CD4-positive, alpha-beta T cell treated with Interleukin-17A for 1 hour (primary cell): ENCODE results near the gene SIAH1.
"Not testable (repeated sequence)": the region's sequence is repeated elsewhere in the genome, so short reads cannot be mapped to it uniquely, and the experiment has no call there.

Experiments used
- DNase-seq: peaks from one replicate; pipeline ENCODE4 v3.0.0-alpha.2; 2020

SIAH1 gene

GRCh38 chr16:48385253-48386150 is at the start of gene SIAH1:
Gene SIAH1 (minus strand): TSS chr16:48385413. CDS start chr16:48362428, 22,985 bp downstream.
- DNase-seq, result peak; percentile 89

- DNase-seq, result no peak
These were observed 49.6 kb upstream of the SIAH1 start for GRCh38 chr16:48434653-48435317.

GRCh38 chr16:48433850-48434530 is 48.8 kb upstream of the SIAH1 start:
- no peak for DNase-seq

- no peak for DNase-seq
These were observed 48.1 kb upstream of the SIAH1 start for GRCh38 chr16:48433116-48433849.

- DNase-seq, result no peak
These were observed 46.9 kb upstream of the SIAH1 start for GRCh38 chr16:48432136-48432535.

GRCh38 chr16:48430890-48431289 is 45.7 kb upstream of the SIAH1 start:
- DNase-seq, result no peak

- no peak for DNase-seq
These were observed 41.3 kb upstream of the SIAH1 start for GRCh38 chr16:48426244-48427141.

GRCh38 chr16:48422537-48422936 is 37.3 kb upstream of the SIAH1 start:
- DNase-seq, result no peak

- no peak for DNase-seq
These were observed 36.5 kb upstream of the SIAH1 start for GRCh38 chr16:48421741-48422140.

GRCh38 chr16:48420437-48420836 is 35.2 kb upstream of the SIAH1 start:
- no peak for DNase-seq

- DNase-seq, result not testable (repeated sequence)
These were observed 31.4 kb upstream of the SIAH1 start for GRCh38 chr16:48416617-48417016.

GRCh38 chr16:48413272-48413671 is 28.1 kb upstream of the SIAH1 start:
- no peak for DNase-seq

- DNase-seq, result no peak
These were observed 24.8 kb upstream of the SIAH1 start for GRCh38 chr16:48409839-48410632.

GRCh38 chr16:48408688-48409087 is 23.5 kb upstream of the SIAH1 start:
- no peak for DNase-seq

GRCh38 chr16:48405907-48406306 is 20.7 kb upstream of the SIAH1 start:
- no peak for DNase-seq

- DNase-seq, result no peak
These were observed 19.9 kb upstream of the SIAH1 start for GRCh38 chr16:48405153-48405552.

- not testable (repeated sequence) for DNase-seq
These were observed 17.3 kb upstream of the SIAH1 start for GRCh38 chr16:48402547-48402946.

- DNase-seq, result no peak
These were observed 10.2 kb upstream of the SIAH1 start for GRCh38 chr16:48395375-48395774.

- DNase-seq, result no peak
These were observed 9.1 kb upstream of the SIAH1 start for GRCh38 chr16:48394355-48394703.

- no peak for DNase-seq
These were observed 8.5 kb upstream of the SIAH1 start for GRCh38 chr16:48393485-48394354.
